HepG2 (cell line): ENCODE results near the gene ACSM2A. TPM values are rescaled to one million over a fixed set of nuclear protein-coding genes. Genes with fewer than 3 reads are reported as not detected.

ENCODE experiments used
- AHR ChIP-seq: IDR thresholded peaks from 2 replicates; pipeline ENCODE4 v1.6.1; 2018; ENCODE audit warnings: missing genetic modification reagents, missing compliant biosample characterization
- ASH2L ChIP-seq: fragments of 300-600, 200-600 bp; sonication (generic); IDR thresholded peaks from 2 replicates; pipeline ENCODE4 v1.7.0; 2017; ENCODE audit warnings: low read depth, mild to moderate bottlenecking, moderate library complexity, mixed read lengths, low read length; ENCODE audit not compliant: insufficient read length
- EZH2 ChIP-seq: conservative IDR thresholded peaks from 2 replicates; pipeline ENCODE4 v1.6.1; 2012; ENCODE audit warnings: mild to moderate bottlenecking, low read depth, low read length, moderate library complexity
- GATAD2A ChIP-seq: IDR thresholded peaks from 2 replicates; pipeline ENCODE4 v1.6.1; 2016
- MIXL1 ChIP-seq: IDR thresholded peaks from 2 replicates; pipeline ENCODE4 v1.6.1; 2016
- NFE2L2 ChIP-seq: fragments of 150-350 bp; IDR thresholded peaks from 2 replicates; pipeline ENCODE4 v1.6.1; 2014; ENCODE audit warnings: low read length
- NFYB ChIP-seq: sonication (generic); formaldehyde crosslinking; IDR thresholded peaks from 2 replicates; pipeline ENCODE4 v1.4.0; 2020; ENCODE audit warnings: missing genetic modification reagents
- SATB2 ChIP-seq: sonication (generic); formaldehyde crosslinking; IDR thresholded peaks from 2 replicates; pipeline ENCODE4 v1.5.0; 2020; ENCODE audit warnings: missing genetic modification reagents
- SNAPC2 ChIP-seq: sonication (generic); formaldehyde crosslinking; IDR thresholded peaks from 2 replicates; pipeline ENCODE4 v1.8.1; 2022; ENCODE audit warnings: mild to moderate bottlenecking, missing genetic modification reagents
- SUZ12 ChIP-seq: fragments of 150-350 bp; IDR thresholded peaks from 2 replicates; pipeline ENCODE4 v1.6.1; 2014; ENCODE audit warnings: low read depth, low read length
- ZBTB7A ChIP-seq: sonication (generic); formaldehyde crosslinking; IDR thresholded peaks from 2 replicates; pipeline ENCODE4 v1.8.0; 2022; ENCODE audit warnings: mild to moderate bottlenecking, missing genetic modification reagents
- ZNF180 ChIP-seq: sonication (generic); formaldehyde crosslinking; IDR thresholded peaks from 2 replicates; pipeline ENCODE4 v1.4.0; 2020; ENCODE audit warnings: low read depth, missing genetic modification reagents, borderline replicate concordance
- ZNF276 ChIP-seq: sonication (generic); formaldehyde crosslinking; IDR thresholded peaks from 2 replicates; pipeline ENCODE4 v1.4.0; 2020; ENCODE audit warnings: mild to moderate bottlenecking, low read depth, missing genetic modification reagents
- ZNF383 ChIP-seq: sonication (generic); formaldehyde crosslinking; IDR thresholded peaks from 2 replicates; pipeline ENCODE4 v1.4.0; 2020; ENCODE audit warnings: missing genetic modification reagents, mild to moderate bottlenecking, borderline replicate concordance
- ZNF747 ChIP-seq: sonication (generic); formaldehyde crosslinking; IDR thresholded peaks from 2 replicates; pipeline ENCODE4 v1.8.1; 2023; ENCODE audit warnings: missing genetic modification reagents, mild to moderate bottlenecking, borderline replicate concordance
- ZNF772 ChIP-seq: sonication (generic); formaldehyde crosslinking; IDR thresholded peaks from 2 replicates; pipeline ENCODE4 v1.5.0; 2020; ENCODE audit warnings: mild to moderate bottlenecking, missing genetic modification reagents
- ZSCAN21 ChIP-seq: sonication (generic); formaldehyde crosslinking; IDR thresholded peaks from 2 replicates; pipeline ENCODE4 v1.8.0; 2022; ENCODE audit warnings: mild to moderate bottlenecking, missing genetic modification reagents, moderate library complexity, borderline replicate concordance
- polyA plus RNA-seq, 8 experiments: library from polyadenylated mRNA; depleted of rRNA in 3 of 8; stranded (reverse) in 7 of 8; unstranded in 1 of 8; fragments of >200 nt; fragmentation: Illumina TruSeq in 4 of 8; extraction: Trizol in 4 of 8; gene quantifications; 2 replicates each; pipeline versions ENCODE4 v1.2.1 to v1.2.3, GENCODE V29; 2011 to 2016; ENCODE audit warnings: low read depth in 4 of 8, missing spikeins in 1 of 8, mixed read lengths in 1 of 8; ENCODE audit not compliant: insufficient read depth in 1 of 8
- total RNA-seq, 5 experiments: library from RNA; depleted of rRNA; stranded (reverse); fragments of >200 nt; fragmentation: Illumina TruSeq; extraction: Trizol; gene quantifications; 2 replicates each; pipeline ENCODE4 v1.2.3, GENCODE V29; 2016; ENCODE audit warnings: low read depth in 1 of 5

The ACSM2A gene
- total and polyA plus RNA-seq, 2 of the 13 experiments (the other 11 are each of a cell fraction or from before 2014, with no cell fraction given), result 11.4 to 16.3 TPM

- TF ChIP-seq ZSCAN21 (CRISPR knock-in tag) (no peak), AHR (CRISPR knock-in tag) (no peak), GATAD2A (CRISPR knock-in tag) (no peak), ZNF747 (CRISPR knock-in tag) (no peak), ZBTB7A (no peak), ZNF772 (no peak), SATB2 (no peak), NFYB (no peak), ZNF383 (CRISPR knock-in tag) (no peak), MIXL1 (CRISPR knock-in tag) (no peak), EZH2 (no peak), NFE2L2 (no peak), SUZ12 (no peak), ZNF276 (CRISPR knock-in tag) (no peak), ASH2L (no peak), SNAPC2 (CRISPR knock-in tag) (0 out of 2 replicates have a peak, but pooled peaks have one; percentile 38), ZNF180 (CRISPR knock-in tag) (no peak)
Observed at GRCh38 chr16:20410121-20410723, 41.1 kb upstream of the ACSM2A start (continued).
